SK-N-MC (cell line): Measurements from ENCODE around the gene IGBP1.
"Not testable (repeated sequence)": the region's sequence is repeated elsewhere in the genome, so short reads cannot be mapped to it uniquely, and the experiment has no call there.

Source experiments
- DNase-seq: peaks from one replicate; pipeline ENCODE4 v3.0.0-alpha.2; 2011; ENCODE audit warnings: low read depth, low spot score
- H3K27ac ChIP-seq: fragments of 200-600 bp; sonication (generic); 2 replicates; pipeline ENCODE4 v1.5.1; 2016; ENCODE audit warnings: mixed run types
- H3K36me3 ChIP-seq: fragments of 200-600 bp; sonication (generic); 2 replicates; pipeline ENCODE4 v1.6.1; 2017; ENCODE audit warnings: antibody characterized with exemption, low read length, mixed read lengths; ENCODE audit not compliant: insufficient read depth
- H3K4me3 ChIP-seq: fragments of 200-600 bp; sonication (generic); 2 replicates; pipeline ENCODE4 v1.5.1; 2016
- H3K9ac ChIP-seq: fragments of 200-600 bp; sonication (generic); 2 replicates; pipeline ENCODE4 v1.8.0; 2017; ENCODE audit warnings: mixed run types, mixed read lengths; ENCODE audit not compliant: insufficient read length
- H3K9me3 ChIP-seq: fragments of 200-600 bp; sonication (generic); 2 replicates; pipeline ENCODE4 v1.6.1; 2017; ENCODE audit warnings: low read depth, mild to moderate bottlenecking, antibody characterized with exemption, low read length, moderate library complexity, mixed read lengths
- EZH2 ChIP-seq: fragments of 200-600 bp; sonication (generic); IDR thresholded peaks from one replicate; pipeline ENCODE4 v1.6.1; 2017; ENCODE audit warnings: antibody characterized with exemption
- FOXP2 ChIP-seq: optimal IDR thresholded peaks from 2 replicates; pipeline ENCODE3; 2011; ENCODE audit warnings: mild to moderate bottlenecking, moderate library complexity; ENCODE audit not compliant: insufficient read depth; ENCODE audit errors: extremely low read length, control extremely low read depth
- POLR2AphosphoS5 ChIP-seq: IDR thresholded peaks from 2 replicates; pipeline ENCODE4 v1.6.1; 2012; ENCODE audit warnings: mild to moderate bottlenecking, low read depth, low read length, borderline replicate concordance

Gene IGBP1

DNA sequence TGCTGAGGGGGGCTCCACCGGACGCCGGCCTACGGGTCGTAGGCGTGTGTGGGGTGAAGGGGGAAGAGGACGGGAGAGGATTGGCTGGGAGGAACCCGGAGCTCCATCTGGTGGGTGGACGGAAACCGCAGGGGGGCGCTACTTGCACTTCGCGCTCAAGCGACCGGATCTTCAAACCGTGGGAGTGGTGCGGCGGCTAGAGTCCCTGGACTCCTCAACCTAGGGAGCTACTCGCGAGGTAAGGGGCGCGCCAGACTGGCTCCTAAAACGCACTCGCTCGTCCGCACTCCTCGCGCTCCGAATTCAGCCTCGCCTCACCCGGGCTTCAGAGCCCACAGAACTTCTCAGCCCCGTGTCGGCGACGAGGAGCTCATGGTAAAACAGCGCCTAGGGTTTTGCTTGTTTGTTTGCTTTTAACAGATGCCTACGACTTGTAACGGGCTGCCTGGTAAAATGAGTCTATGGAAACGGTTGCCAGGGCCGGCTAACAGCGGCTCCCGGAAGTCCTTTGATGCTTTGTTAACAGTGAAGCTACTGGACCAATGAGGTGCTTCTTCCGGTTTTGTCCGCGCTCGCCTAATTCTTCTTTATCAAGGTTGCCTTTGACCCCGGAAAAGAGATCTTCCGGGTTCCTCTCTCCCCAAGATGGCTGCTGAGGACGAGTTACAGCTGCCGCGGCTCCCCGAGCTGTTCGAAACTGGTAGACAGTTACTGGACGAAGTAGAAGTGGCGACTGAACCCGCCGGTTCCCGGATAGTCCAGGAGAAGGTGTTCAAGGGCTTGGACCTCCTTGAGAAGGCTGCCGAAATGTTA lies at the start of gene IGBP1:
IGBP1 (plus strand) TSS at position 145 of the 813 bp plus-strand sequence; CDS start at position 646, 501 bp downstream.
- TF ChIP-seq EZH2 (no peak), FOXP2 (no peak), POLR2AphosphoS5 (peak; percentile 57)
- Histone ChIP-seq H3K27ac (peak within 1 kb of the TSS; percentile 90; the same call in 1 of the 2 replicates), H3K9me3 (no peaks in the 10 kb centered on the region), H3K9ac (peak within 1 kb of the TSS; percentile 81), H3K36me3 (peaks cover 13% of the 10 kb centered on the region; the same call in 1 of the 2 replicates), H3K4me3 (peak within 1 kb of the TSS; percentile 94)
- DNase-seq = peak; percentile 52

DNA sequence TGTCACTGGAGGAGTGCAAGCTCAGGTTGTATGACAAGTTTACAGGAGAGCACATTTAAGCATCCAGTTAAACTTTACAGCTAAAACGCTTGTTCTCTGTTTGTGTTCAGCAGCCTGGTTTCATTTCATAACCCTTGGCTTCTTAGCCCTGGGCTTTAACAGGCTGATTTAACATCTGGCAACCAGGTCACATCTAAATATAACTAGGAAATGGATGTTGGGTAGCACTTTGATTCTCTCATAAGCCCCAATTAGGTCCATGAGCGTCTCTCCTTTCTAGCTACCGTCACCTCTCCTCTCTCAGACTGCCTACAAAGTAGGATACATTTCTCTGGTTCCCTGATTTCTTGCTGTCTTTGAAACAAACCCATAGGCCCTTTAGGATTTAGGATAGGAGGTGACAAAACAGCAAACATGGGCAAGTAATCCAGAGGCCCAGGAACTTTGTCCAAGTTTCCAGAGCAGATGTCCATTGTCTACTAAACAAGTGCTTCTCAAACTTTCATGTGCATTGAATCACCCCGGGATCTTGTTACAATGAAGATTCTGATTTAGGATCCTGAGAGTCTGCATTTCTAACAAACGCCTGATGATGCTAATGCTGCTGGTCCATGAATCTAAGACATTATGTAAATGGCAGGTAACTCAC lies 48.5 kb upstream of the IGBP1 start:
- no peak overlapping the region for H3K4me3 ChIP-seq
- no peaks in the 10 kb centered on the region for H3K9me3 ChIP-seq
- H3K27ac ChIP-seq = no peak overlapping the region
- no peaks in the 10 kb centered on the region for H3K36me3 ChIP-seq
- no peak overlapping the region for H3K9ac ChIP-seq
- no peak for DNase-seq
- TF ChIP-seq EZH2 = no peak
- TF ChIP-seq POLR2AphosphoS5 = no peak
- TF ChIP-seq FOXP2 = no peak

DNA sequence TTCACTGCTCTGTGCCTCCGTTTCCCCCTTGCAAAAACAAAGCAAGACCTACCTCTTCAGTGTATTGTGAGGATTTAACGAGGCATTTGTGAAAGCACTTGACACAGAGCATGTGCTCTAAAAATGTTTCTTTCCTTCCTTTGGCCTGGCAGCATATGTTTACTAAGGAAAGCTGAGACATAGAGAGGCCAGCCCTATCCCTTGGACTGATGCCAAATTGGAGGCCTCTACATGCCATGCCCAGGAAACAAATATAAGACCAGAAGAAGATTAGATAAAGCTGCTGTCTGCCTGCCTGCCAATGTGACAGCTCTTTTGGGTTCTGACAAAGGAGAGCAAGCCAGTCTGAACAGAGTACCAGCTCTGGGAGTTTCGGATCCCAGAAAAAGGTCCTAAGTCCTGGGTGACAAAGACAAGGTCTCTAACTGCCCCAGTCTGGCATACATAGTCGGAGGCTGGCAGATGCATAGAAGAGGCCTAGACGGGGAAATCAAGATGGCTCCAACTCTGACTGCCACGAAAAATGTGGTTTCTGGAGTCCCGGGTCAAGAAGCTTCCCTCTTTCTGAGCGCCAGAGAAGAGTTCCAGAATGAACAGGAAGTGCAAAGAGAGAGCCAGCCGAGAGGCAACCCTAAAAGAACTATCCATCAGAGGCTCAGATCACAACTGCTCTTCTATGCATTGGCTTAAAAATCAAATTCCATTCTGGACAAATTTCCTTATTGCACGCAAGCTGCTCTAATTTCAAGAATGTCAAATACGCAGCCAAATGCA lies 45.2 kb upstream of the IGBP1 start:
- TF ChIP-seq POLR2AphosphoS5 = no peak
- no peak for TF ChIP-seq EZH2
- TF ChIP-seq FOXP2 = no peak
- Histone ChIP-seq H3K9me3 (no peaks in the 10 kb centered on the region), H3K4me3 (no peak overlapping the region), H3K9ac (no peak overlapping the region), H3K27ac (no peak overlapping the region), H3K36me3 (no peaks in the 10 kb centered on the region)
- no peak for DNase-seq

DNA sequence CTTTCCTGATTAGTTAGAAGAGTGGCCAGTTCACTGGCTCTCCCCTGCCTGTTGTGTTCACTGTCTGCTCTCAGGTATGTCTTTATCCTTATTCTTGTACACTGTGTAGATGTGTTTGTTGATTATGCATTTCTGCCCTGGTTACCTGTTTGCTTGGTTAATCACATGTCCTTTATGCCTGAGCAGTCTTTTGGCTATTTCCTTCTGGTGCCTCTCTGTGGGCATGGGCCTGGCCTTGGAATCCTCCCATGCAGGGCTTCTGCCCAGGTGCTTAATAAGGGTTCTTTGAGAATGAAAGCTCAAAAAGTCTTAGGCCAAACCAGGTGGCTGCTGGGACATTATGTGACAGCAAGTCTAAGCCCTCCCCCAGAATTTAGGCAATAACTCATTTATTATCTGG lies 44.5 kb upstream of the IGBP1 start:
- no peak for TF ChIP-seq POLR2AphosphoS5
- Histone ChIP-seq H3K36me3 (no peaks in the 10 kb centered on the region), H3K9ac (no peak overlapping the region), H3K4me3 (no peak overlapping the region), H3K27ac (no peak overlapping the region), H3K9me3 (no peaks in the 10 kb centered on the region)
- DNase-seq = no peak

DNA sequence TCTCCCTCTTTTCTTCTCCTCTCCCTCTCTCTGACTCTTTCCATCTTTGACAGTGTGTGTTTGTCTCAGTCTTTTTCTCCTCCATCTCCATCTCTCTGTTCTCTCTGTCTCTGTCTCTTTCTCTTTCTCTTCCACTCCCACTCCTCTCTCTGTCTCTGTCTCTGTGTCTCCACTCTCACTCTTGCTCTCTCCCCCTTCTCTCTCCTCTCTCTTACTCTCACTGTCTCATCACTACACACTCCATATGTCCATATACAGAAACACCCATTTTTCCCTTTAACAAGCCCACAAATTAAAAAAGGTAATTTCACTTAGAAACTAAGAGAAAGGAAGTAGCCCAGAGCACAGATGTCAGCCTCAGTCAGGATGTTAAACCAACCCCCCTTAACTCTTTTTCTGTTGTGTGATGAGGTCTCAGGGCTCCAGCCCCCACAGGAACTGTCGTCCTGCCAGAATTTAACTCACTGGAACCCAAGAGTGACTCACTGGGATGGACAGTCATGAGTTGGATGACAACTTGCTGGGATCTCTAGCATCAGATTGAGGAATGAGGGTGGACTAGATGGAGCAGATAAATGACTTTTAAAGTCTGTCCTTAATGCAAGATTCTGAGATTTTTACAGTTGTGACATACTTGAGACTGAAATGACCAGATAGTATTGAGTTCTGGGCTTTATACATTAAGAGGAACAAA lies 43.5 kb upstream of the IGBP1 start:
- no peak for TF ChIP-seq FOXP2
- no peak for TF ChIP-seq EZH2
- TF ChIP-seq POLR2AphosphoS5 = no peak
- DNase-seq = no peak
- Histone ChIP-seq H3K27ac (no peak overlapping the region), H3K9me3 (no peaks in the 10 kb centered on the region), H3K9ac (no peak overlapping the region), H3K36me3 (no peaks in the 10 kb centered on the region), H3K4me3 (no peak overlapping the region)

DNA sequence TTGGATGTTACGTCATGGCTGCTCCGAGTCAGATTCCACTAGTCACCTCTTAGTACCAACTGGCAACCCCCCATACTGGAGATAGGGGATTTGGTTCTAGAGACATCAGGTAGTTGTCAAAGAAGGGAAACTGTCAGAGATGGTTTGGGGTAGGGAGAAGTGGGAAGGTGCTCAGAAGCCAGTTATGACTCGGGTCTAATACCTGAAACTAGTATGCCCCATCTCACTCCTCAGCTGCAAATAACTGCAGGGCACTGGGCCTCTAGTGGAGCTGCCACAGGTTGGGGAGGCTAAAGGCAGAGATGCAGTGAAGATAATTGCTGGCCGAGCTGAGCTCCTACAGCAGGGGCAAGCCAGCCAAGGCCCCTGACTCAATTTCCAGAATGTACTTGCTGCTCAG lies 41.0 kb upstream of the IGBP1 start:
- no peak overlapping the region for H3K9ac ChIP-seq
- H3K36me3 ChIP-seq = no peaks in the 10 kb centered on the region
- no peaks in the 10 kb centered on the region for H3K9me3 ChIP-seq
- no peak for DNase-seq
- H3K27ac ChIP-seq = no peak overlapping the region
- H3K4me3 ChIP-seq = no peak overlapping the region
- TF ChIP-seq POLR2AphosphoS5 (no peak), EZH2 (no peak), FOXP2 (no peak)

DNA sequence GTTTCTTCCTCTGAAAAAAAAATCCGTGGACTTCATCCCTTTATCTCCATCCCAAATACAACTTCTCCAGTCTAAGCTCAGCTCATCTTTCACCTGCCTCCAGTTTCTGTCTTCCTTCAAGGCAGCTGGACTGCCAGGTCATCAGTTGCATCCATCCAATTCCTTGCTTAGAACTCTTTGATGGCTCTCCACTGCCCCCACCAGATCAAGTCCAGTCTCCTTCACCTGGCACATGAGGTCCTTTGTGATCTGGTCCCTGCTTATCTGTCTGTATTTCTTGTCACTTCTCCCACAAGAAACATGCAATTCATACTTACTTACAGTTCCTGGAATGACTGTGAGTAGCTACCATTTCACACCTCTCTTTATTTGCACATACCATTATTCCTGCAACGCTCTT lies 37.2 kb upstream of the IGBP1 start:
- DNase-seq = no peak
- no peak overlapping the region for H3K9ac ChIP-seq

DNA sequence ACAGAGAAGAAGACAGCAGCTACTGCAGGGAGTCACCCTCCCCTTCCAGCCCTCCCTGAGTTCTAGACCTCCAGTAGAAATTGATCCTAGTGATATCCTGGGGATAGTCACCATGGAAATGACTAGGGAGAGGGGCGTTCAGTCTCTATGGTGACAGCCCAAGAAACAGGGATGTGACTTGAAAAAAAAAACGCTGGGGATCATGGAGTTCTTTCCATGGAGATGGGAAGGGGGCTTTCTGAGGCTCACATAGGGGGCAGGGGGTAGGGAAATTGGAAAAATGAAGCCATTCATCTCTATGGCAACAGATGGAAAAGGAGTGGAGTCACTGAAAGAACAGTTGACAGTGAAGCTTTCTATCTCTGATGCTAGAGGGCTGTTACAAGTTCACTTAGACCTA lies 28.0 kb upstream of the IGBP1 start:
- Histone ChIP-seq H3K9me3 (no peaks in the 10 kb centered on the region), H3K36me3 (no peaks in the 10 kb centered on the region), H3K9ac (no peak overlapping the region), H3K27ac (no peak overlapping the region), H3K4me3 (no peak overlapping the region)
- DNase-seq = no peak
- TF ChIP-seq POLR2AphosphoS5 = no peak
- no peak for TF ChIP-seq EZH2
- no peak for TF ChIP-seq FOXP2

More for the DNA sequence above, 37.2 kb upstream of the IGBP1 start:
- TF ChIP-seq FOXP2 (no peak), POLR2AphosphoS5 (no peak), EZH2 (no peak)
- H3K9me3 ChIP-seq = no peaks in the 10 kb centered on the region
- H3K4me3 ChIP-seq = no peak overlapping the region
- no peaks in the 10 kb centered on the region for H3K36me3 ChIP-seq
- no peak overlapping the region for H3K27ac ChIP-seq

DNA sequence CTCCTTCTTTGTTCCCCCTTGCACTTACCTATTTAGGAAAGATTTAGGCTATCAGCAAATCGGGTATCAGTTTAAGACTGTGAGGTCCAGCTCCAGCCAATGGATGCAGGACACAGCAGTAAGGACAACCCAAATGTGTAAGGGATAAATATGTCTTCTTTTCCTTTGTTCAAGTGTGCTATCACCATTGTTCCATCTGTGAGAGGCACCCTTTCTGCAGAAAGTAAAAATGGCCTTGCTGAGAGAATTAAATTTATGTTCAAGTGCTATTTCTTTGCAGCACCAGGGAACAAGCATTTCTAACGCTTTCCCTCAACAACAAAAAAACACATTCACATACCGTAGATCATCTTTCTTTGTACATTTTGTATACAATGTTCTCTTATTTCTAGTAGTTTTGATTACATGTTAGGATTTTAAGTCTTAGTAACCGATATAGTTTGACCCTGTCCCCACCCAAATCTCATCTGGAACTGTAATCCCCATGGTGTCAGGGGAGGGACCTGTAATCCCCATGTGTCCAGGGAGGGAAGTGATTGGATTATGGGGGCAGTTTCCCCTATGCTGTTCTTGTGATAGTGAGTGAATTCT lies 21.7 kb upstream of the IGBP1 start:
- H3K36me3 ChIP-seq, H3K9ac ChIP-seq, H3K9me3 ChIP-seq, DNase-seq, H3K27ac ChIP-seq, H3K4me3 ChIP-seq: not testable (repeated sequence)
